ENCODE measurements around the gene LSAMP. TPM values are rescaled to one million over a fixed set of nuclear protein-coding genes. Genes with fewer than 3 reads are reported as not detected.
"Not testable (repeated sequence)": the region's sequence is repeated elsewhere in the genome, so short reads cannot be mapped to it uniquely, and the experiment has no call there.

Gene LSAMP
- total RNA-seq, 4 donors from 2014 or later: 4.3 to 5.2 (median 5.0) TPM

DNA sequence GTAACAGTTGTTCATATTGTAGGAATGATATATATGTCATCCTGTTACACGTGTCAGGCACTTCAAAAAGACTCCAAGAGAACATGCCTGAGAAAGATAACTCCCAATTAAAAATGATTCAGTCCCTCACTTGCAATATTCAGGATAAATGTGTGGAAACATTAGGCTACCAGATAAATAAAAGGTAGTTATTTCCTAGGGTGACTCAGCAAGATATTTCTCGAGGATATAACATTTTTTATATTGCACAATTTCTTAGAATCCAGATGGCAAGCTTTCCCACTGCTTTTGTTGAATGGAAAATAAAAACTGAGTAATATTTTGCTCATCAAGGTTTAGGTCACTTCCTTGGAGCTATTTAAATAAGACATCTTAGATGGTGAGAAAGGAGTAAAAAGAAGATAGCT is 640.6 kb downstream of the LSAMP start:
- H3K36me3 ChIP-seq: no peaks in the 10 kb centered on the region
- TF ChIP-seq POLR2A (IDR thresholded peaks at IDR 0.05) (no peak), CTCF (IDR thresholded peaks at IDR 0.05) (no peak), EP300 (IDR thresholded peaks at IDR 0.05) (no peak), POLR2AphosphoS5 (IDR thresholded peaks at IDR 0.05) (no peak)
- no peaks in the 10 kb centered on the region for H3K4me1 ChIP-seq
- 24% methylated on average over 2 of the region's 2 CpGs for WGBS
- DNase-seq (ENCODE audit: low spot score in 2 of 2): no peak
- H3K4me3 ChIP-seq: no peak overlapping the region
- H3K27ac ChIP-seq: no peak overlapping the region
- H3K9me3 ChIP-seq: no peaks in the 10 kb centered on the region
- H3K27me3 ChIP-seq: no peaks in the 10 kb centered on the region

DNA sequence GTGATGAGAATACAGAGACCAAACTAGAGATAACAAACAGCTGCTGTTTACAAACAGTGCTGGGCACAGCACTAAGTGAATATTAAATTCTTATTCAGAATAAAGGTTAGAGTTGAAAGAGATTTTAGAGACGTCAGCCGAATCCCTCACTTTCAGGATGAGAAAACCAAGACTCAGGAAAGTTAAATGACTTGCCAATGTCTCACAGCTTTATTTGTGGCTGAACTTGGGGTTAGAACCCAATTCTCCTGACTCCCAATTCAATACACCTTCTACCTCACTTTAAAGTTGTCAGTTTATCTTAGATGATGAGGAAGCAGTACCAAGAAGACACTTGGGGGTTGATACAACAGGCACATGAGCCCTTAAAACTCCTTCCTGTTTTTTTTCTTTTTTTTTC is 641.1 kb downstream of the LSAMP start:
- 79% methylated on average over 2 of the region's 2 CpGs for WGBS
- H3K27ac ChIP-seq: no peak overlapping the region

DNA sequence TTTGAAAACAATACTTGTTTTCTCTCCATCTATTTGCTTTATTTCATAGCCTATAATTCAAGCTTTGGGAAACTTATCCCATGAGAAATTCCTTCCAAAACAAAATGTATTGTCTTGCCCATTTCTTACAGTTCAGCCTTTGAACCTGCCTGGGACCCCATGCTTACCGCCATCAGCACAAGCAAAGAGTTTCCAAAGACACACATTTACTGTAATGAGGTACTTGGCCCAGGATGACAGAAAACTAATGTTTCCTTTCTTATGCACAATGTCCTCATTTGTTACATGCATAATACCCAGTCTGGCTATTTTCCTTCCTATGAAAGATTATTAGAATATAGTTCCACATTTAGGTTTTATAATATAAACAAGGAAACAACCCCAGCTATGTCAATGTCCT is 641.6 kb downstream of the LSAMP start:
- H3K27me3 ChIP-seq: no peaks in the 10 kb centered on the region
- H3K27ac ChIP-seq: no peak overlapping the region
- no peaks in the 10 kb centered on the region for H3K36me3 ChIP-seq
- H3K4me1 ChIP-seq: no peaks in the 10 kb centered on the region
- WGBS: 74% methylated on average over 1 of the region's 1 CpG
- no peak for DNase-seq (ENCODE audit: low spot score in 2 of 2)
- H3K4me3 ChIP-seq: no peak overlapping the region
- TF ChIP-seq CTCF (IDR thresholded peaks at IDR 0.05) (no peak), POLR2A (IDR thresholded peaks at IDR 0.05) (no peak), POLR2AphosphoS5 (IDR thresholded peaks at IDR 0.05) (no peak), EP300 (IDR thresholded peaks at IDR 0.05) (no peak)
- no peaks in the 10 kb centered on the region for H3K9me3 ChIP-seq

More for the DNA sequence above, 641.1 kb downstream of the LSAMP start:
- Histone ChIP-seq H3K27me3 (no peaks in the 10 kb centered on the region), H3K4me1 (no peaks in the 10 kb centered on the region), H3K4me3 (no peak overlapping the region), H3K9me3 (no peaks in the 10 kb centered on the region), H3K36me3 (no peaks in the 10 kb centered on the region)
- no peak for TF ChIP-seq CTCF (IDR thresholded peaks at IDR 0.05)
- no peak for TF ChIP-seq EP300 (IDR thresholded peaks at IDR 0.05)
- TF ChIP-seq POLR2AphosphoS5 (IDR thresholded peaks at IDR 0.05): no peak
- no peak for TF ChIP-seq POLR2A (IDR thresholded peaks at IDR 0.05)
- no peak for DNase-seq (ENCODE audit: low spot score in 2 of 2)

DNA sequence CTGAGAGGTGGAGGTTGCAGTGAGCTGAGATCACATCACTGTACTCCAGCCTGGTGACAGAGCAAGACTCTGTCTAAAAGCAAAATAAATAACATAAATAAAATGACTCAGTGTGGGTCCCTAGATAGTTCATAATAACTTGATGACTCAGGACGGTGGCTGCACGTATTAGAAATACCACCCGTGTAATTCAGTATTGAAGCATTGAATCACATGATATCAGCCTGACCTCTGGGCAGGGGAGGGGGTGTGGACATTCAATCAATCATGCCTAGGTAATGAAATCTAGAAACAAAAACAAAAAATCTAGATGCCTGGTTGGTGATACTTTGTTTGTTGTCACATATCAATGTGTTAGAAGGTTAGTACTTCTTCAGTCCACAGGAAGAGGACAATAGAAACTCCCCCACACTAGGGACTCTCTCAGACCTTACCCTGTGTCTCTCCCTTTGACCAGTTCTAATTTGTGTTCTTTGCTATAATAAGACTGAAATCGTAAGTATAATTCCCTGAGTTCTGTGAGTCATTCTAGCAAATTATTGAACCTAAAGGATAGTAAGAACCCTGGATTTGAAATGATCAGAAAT is 644.7 kb downstream of the LSAMP start:
- 65% methylated on average over 4 of the region's 4 CpGs for WGBS
- Histone ChIP-seq H3K9me3 (no peaks in the 10 kb centered on the region), H3K27ac (no peak overlapping the region), H3K36me3 (no peaks in the 10 kb centered on the region), H3K4me1 (no peaks in the 10 kb centered on the region), H3K27me3 (no peaks in the 10 kb centered on the region), H3K4me3 (no peak overlapping the region)
- no peak for DNase-seq (ENCODE audit: low spot score in 2 of 2)
- no peak for TF ChIP-seq EP300 (IDR thresholded peaks at IDR 0.05)
- no peak for TF ChIP-seq POLR2A (IDR thresholded peaks at IDR 0.05)
- no peak for TF ChIP-seq POLR2AphosphoS5 (IDR thresholded peaks at IDR 0.05)
- TF ChIP-seq CTCF (IDR thresholded peaks at IDR 0.05): no peak

DNA sequence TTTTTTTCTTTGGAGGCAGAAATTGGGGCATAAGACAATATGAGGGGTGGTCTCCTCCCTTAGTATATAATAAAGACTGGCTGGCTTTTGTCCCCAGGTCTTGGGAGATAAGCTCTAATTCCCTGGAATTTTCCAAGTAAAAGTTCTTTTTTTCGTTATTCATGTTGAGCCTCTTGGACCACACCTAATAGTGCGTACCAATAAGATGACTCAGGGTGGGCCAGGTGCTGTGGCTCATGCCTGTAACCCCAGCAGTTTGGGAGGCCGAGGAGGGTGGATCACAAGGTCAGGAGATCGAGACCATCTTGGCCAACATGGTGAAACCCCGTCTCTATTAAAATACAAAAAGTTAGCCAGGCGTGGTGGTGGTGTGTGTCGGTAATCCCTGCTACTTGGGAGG is 645.2 kb downstream of the LSAMP start:
- 91% methylated on average over 7 of the region's 7 CpGs for WGBS
- not testable (repeated sequence) for H3K4me3 ChIP-seq, H3K27ac ChIP-seq

More for the DNA sequence above, 645.2 kb downstream of the LSAMP start:
- not testable (repeated sequence) for H3K9me3 ChIP-seq; H3K36me3 ChIP-seq; H3K4me1 ChIP-seq; H3K27me3 ChIP-seq; DNase-seq (ENCODE audit: low spot score in 2 of 2)
